Mucosa of gallbladder (tissue), 1 donor: ENCODE results near the gene SIVA1. TPM values are rescaled to one million over a fixed set of nuclear protein-coding genes. Genes with fewer than 3 reads are reported as not detected.

Experiments used
- DNase-seq: peaks from one replicate; pipeline ENCODE4 v3.0.0-alpha.2; 2020; ENCODE audit warnings: low spot score
- total RNA-seq: library from RNA; stranded (reverse); gene quantifications from one replicate; pipeline ENCODE4 v1.2.1, GENCODE V29; 2021
- donor health status: DM: no; HTN: no; CAD: no.

The SIVA1 gene
- total RNA-seq, 1 donor from 2014 or later = 80.6 TPM

GRCh38 chr14:104784846-104785707 is 32.1 kb downstream of the SIVA1 start:
- DNase-seq = no peak

GRCh38 chr14:104785708-104786080 is 32.7 kb downstream of the SIVA1 start:
- DNase-seq = no peak

DNA sequence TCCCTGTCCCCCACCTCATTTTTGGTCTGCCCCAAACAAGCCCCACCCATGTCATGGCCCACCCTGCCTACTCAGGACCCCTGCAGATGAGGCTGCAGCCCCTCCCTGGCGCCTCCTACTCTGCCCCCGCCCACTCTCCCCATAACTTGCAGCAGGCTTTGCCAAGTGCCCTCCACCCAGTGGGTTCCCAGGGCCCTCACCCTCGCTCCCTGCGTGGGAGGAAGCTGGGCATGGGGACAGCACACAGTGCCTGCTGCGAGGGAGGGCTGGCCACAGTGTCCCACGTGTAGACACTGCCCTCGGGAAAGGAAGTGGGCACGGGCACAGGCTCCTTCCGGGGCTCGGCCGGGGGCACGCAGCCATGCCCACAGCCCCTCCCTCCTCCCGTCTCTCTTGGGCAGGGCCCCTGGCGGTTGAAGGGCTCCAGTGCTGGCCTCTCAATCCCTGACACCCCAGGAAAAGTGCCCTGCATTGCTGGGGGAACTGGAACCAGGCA is 33.2 kb downstream of the SIVA1 start:
- DNase-seq = no peak

GRCh38 chr14:104786726-104787675 is 34.1 kb downstream of the SIVA1 start:
- DNase-seq = no peak

DNA sequence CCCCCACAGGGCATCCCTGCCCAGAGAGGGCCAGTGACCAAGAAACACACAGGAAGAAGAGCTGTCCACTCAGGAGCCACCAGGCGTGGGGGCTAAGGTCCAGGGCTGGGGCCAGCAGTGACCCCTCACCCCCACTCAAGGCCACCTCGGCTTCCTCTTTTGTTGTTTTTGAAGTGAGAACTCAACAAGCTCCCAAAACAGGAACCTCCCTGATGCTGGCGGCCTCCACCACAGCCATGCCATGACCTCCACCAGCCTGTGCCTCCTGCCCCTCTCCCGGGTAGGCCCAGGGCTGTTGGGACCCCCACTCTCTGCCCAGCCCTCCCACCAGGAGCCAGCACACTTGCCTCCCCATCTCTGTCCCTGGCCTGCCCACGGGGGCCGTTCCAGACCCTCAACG is 34.8 kb downstream of the SIVA1 start:
- DNase-seq = no peak

DNA sequence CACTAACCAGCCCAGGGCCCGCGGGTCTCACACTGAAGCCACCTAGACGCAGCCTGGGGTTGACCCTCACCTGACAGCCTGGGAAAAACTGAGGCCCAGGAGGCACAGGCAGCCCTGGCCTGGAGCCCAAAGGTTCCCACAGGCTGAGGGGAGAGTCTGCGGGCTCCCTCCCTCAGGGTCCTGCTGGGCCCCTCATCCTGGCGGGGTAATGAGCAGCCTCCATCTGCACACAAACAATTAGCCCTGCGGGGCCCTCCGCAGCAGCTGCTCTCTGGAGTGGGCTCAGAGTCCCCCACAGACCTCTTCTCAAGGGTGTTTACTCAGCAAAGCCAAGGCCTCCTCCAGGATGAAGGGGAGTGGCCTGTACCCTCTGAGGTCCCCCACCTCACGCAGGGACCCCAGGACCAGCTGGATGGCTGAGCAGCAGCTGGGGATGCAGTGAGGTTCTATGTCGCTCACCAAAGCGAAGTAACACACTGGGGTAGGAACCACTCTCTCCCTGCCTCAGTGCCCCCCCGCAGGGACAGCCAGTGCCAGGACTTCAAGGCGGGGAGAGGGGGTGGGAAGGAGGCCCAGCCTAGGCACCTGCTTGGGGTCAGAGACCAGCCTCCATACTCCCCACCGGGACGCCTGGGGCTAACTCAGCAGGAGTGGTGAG is 35.3 kb downstream of the SIVA1 start:
- DNase-seq = no peak

GRCh38 chr14:104788873-104789663 is 36.1 kb downstream of the SIVA1 start:
- DNase-seq = no peak

- no peak for DNase-seq
These were observed 37.1 kb downstream of the SIVA1 start for GRCh38 chr14:104789752-104790743.

- DNase-seq = no peak
These were observed 38.5 kb downstream of the SIVA1 start for GRCh38 chr14:104791425-104791824.

- DNase-seq = no peak
These were observed 39.3 kb downstream of the SIVA1 start for GRCh38 chr14:104792101-104792884.

DNA sequence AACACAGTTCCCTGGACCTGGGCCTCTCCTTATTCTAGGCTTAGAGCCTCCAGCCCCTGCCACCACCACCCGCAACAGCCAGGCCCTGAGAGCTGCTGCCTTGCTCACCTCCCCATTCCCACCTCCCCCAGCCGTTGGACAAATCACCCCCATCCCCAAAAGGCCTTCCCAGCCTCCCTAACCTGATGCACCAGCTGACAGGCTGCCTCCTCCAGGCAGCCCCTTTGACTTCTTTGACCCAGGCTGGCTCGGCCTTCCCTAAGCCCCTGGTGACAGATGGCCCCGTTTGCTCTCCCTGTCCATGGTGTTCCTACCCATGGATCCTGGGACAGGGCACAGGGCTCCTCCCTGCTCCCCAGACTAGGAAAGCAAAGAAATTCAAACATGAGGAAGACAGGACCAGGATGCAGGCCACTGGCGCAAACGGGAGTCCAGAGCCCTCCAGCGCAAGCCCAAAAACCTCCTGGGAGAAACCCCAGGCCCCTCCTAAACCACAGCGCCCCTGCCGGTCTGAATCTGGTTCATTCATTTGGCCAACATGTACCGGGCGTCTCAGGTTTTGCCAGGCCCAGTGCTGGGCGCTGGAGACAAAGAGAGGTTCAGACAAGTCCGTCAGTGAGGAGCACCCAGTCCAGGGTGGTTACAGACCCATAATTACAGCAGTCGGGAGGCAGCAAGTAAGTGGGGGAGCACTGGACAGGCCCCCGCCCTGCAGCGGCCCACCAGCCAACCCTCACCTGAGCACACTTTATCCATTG is 40.2 kb downstream of the SIVA1 start:
- no peak for DNase-seq

- no peak for DNase-seq
These were observed 40.7 kb downstream of the SIVA1 start for GRCh38 chr14:104793703-104793959.

DNA sequence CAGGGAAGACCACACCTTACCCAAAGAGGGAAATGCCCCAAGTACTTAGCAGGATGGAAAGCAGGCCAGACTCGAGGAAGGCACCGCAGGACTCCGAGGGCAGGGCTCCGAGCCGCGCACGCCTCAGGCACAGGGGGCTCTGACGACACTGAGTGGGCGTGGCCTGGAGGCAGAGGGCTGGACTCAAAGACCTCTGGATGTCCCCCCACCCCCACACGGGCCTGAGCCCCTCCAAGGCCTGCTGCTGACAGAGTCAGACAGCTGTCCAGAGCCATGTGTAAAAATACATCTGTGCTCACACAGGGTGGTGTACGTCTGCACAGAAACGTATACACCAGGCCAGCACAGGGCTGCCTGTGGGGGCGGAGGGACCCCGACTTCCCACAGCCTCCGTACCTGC is 41.2 kb downstream of the SIVA1 start:
- DNase-seq = no peak

DNA sequence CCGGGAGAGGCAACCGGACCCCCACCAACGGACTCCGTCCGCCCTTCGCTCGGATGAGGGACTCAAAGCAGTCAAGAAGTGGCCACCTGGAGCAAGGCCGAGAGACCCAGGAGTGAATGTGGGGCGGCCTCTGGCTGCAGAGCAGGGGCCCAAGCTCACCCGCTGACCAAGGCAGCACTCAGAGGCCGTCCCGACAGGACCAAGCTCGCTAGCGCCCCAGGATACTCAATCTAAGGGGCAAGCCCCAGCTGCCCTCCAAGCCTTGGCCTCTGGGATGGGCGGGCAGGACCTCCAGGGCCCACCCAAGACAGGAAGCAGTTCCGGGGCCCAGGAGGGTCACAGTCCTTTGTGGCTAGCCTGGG is 41.7 kb downstream of the SIVA1 start:
- no peak for DNase-seq

GRCh38 chr14:104794993-104795780 is 42.2 kb downstream of the SIVA1 start, which contains the start of gene AKT1:
Gene AKT1, minus strand, starts transcription at chr14:104795748. Its CDS starts 3,105 bp downstream, at chr14:104792643.
- DNase-seq = no peak

DNA sequence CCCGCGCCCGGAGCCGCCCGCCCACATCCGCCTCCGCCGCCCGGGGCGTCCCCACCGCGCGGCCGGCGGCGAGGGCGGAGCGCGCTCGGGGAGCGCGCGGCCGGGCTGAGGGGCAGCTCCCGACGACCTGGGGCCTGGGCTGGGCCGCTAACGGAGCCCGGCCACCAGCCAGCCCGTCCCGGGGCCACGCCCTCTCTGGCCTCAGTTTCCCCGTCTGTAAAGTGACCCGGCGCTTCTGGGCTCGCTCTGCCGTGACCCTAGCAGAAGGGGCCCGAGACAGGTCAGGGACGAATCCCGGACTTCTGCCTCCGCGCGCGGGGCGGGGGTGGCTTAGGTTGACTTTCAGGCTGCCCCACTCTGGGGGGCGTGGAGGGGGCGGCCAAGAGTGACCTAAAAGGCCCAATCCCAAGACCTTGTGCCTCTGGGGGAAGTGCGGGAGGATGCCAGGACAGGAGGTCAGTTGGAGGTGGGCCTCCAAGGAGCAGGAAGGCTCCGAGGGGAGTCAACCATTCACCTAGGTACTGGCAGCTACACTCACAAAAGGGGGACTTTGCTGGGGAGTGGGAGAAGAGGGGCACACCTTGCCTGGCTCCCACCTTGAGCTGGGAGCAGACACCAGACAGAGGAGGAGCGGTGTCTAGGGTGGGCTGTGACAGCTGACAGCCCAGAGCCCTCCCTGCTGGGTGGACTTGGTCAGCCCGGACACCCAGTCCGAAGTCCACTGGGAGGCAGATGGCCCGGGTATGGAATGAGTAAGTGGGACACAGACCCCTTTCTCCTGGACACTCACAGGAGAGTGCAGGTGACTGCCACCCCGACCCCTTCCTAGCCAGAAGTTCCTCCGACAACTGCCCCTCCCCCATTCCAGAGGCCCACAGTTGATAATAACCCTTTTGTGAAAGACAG is 43.1 kb downstream of the SIVA1 start:
- DNase-seq = no peak

- no peak for DNase-seq
These were observed 43.7 kb downstream of the SIVA1 start for GRCh38 chr14:104796687-104797081.
